Activated effector memory CD4-positive, alpha-beta T cell treated with Interleukin-2 at 50 U/mL for 16 hours (primary cell): Measurements from ENCODE around the gene ABHD16B.

Source experiments
- DNase-seq: peaks from one replicate; pipeline ENCODE4 v3.0.0-alpha.2; 2020

ABHD16B gene

GRCh38 chr20:63881451-63882226 is 20.3 kb downstream of the ABHD16B start:
- DNase-seq: no peak

GRCh38 chr20:63882257-63883200 is 21.2 kb downstream of the ABHD16B start:
- no peak for DNase-seq

GRCh38 chr20:63883201-63883593 is 21.9 kb downstream of the ABHD16B start:
- no peak for DNase-seq

- DNase-seq: no peak
These were observed 23.4 kb downstream of the ABHD16B start for GRCh38 chr20:63884506-63885263.

GRCh38 chr20:63885264-63886053 is 24.2 kb downstream of the ABHD16B start:
- DNase-seq: no peak

- DNase-seq: no peak
These were observed 24.7 kb downstream of the ABHD16B start for GRCh38 chr20:63886054-63886419.

DNA sequence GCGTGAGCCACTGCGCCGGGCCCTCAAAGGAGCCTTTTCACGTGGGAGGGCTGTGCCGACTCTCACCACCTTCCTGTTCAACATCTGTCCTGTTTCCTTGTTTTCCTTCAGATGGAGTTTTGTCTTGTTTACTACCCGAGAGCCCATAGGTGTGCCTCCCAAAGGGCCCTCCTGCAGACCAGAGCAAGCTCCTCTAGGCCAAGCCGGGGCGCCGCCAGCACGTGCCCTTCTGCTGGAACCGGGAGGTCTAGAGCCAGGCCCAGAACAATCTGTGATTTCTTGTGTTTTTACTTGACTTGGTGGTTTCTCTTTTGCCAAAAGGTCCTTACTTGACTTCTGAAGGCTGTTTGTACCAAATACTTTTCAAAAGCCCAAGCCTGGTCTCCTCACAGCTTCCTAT is 25.6 kb downstream of the ABHD16B start:
- DNase-seq: no peak

GRCh38 chr20:63889241-63890200 is 28.2 kb downstream of the ABHD16B start:
- no peak for DNase-seq

- DNase-seq: no peak
These were observed 28.9 kb downstream of the ABHD16B start for GRCh38 chr20:63890201-63890576.

DNA sequence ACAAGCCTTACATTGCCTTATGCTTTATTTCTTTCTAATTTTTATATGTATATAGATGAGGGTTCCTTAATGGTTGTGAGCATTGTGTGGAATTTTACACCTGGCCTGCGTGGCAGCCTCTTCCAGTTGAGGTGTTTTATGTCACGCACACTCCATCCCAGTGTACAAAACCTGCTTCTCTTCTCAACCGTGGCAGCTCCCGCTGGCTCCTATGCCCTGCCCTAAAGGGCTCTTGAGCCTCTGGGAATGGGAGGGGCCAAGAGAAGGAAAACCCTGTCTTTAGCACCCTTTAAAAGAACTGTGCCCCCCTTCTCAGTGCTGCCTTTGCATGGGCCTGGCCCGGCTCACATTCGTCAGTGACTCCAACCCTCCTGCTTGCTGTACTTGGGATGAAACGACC is 29.3 kb downstream of the ABHD16B start:
- no peak for DNase-seq

DNA sequence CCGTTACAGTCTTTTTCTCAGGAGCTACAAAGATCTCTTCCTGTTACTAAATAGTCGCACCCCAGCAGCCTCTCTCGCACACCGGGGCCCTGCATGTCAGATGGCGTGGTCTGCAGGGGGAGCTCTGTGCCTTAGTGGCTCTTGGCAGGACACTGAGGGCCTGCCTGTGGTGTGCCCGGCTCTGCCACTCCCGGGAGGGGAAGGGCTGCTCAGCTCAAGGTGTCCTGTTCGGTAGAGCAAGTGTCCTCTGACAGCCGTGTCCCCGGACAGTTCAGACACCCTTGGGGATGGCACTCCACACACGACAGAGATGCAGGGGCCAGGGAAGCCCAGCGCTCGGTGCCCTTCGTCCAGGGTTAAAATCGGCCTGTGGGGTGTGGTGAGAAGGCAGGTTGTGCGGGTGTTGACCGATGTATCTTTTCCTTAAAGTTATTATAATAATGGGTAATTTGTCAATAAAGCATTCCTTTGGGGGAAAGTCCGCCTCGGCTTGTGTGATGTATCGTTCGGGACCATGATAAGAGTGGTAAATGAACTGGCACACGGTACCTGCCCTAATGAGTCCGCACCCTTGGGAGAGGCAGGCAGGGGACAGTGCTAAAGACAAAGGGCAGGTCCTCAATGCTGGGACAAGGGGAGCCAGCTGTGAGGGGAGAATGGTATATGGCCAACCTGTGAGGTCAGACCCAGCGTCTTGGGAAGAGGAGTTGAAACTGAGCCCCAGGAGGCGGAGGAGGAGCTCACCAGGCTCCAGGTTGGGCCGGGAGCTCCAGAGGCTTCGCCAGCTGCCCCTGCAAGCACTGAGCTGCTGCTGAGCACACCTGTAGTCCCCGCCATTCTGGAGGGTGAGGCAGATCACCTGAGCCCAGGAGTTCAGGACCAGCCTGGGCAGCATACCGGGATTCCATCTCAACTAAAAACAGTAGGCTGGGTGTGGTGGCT is 30.0 kb downstream of the ABHD16B start:
- DNase-seq: no peak

- no peak for DNase-seq
These were observed 31.1 kb downstream of the ABHD16B start for GRCh38 chr20:63892402-63892801.

DNA sequence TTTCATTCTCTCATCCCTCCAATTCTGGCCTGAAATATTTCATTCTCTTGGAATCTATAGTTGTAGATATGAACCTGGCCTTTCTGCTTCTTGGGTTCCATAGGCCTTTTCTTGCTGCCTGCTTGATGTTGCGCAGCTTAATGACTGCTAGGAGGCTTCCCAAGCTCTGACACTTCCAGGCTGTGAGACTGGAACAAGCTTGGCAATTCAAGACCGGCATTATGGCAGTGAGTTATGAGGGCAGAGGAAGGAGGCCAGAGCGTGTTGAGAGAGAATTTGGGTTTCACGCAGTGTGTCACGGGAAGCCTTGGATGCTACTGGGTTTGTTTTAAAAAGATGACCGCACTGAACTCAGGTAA is 32.7 kb downstream of the ABHD16B start:
- DNase-seq: no peak

DNA sequence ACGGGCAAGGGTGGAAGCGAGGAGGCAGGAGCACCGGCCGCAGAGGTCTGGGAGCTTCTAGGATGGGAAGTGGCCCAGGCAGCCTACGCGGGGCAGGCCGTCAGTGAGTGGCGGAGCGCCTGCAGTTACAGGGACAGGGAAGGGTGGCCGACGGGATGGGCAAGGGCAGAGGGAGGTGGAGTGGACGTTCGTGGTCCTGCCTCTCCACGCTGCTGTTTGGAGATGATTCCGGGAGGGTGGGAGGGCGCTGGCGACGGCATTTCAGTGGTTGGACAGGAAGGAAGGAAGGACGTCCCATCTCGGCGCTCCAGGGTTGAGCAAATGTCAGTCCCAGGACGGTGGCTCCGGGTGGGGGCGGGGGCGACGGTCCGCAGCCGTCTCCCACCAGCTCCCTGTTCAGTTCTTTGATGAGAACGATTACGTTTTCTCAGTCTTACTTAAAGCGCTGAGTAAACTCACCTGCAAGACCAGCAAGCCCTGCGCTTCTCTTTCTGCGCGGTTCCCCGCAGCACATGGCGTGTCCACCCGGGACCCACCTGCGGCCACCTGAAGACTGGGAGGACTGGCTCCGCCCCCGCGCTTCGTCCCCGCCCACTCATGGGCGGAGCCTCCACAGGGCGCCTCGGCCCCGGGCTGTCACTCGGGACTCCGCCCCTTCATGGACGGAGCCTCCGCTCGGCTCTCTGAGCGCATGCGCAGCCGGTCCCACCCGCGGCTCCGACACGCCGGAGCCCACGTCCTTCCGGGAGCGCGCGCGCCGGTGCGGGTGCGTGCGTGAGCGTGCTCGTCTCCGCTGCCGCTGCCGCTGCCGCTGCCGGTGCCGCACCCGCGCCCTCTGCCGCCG is 33.3 kb downstream of the ABHD16B start, which contains the start of gene DNAJC5:
DNAJC5 (plus strand) TSS at position 769 of the 844 bp plus-strand sequence. CDS start 33,220 bp downstream, outside the sequence.
- DNase-seq: peak; percentile 95

DNA sequence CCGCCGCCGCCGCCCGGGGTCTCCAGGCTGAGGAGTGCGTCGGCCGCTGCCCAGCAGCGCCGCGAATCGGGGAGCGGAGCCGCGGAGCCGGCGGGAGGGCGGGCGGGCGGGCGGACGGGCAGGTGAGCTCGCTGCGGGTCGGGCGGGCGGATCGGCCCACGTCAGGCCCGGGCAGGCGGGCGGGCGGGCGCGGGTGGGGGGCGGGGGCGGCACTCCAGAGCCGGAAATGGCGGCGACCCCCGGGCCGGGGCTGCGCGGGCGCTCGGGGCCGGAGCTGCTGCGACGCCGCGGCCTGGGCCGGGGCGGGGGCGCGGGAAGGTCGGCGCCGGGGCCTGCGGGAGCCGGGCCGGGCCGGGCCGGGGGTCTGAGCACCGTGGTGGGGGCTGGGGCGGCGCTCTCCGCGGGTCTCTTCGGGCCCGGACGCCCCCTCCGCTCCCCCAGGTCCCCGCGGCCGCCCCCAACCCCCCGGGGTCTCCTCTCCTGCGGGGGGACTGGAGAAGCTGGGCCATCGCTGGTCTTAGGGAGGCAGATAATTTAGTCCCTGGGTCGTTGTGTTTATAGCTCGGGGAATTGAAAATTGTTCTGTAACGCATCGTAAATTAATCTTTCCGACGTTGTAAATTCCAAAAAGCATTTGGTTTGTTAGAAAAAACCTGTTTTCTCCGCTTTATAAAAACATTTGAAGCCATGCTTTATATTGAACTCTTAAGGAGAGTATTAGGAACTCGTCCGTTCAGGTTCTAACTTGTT is 34.1 kb downstream of the ABHD16B start:
- no peak for DNase-seq

DNA sequence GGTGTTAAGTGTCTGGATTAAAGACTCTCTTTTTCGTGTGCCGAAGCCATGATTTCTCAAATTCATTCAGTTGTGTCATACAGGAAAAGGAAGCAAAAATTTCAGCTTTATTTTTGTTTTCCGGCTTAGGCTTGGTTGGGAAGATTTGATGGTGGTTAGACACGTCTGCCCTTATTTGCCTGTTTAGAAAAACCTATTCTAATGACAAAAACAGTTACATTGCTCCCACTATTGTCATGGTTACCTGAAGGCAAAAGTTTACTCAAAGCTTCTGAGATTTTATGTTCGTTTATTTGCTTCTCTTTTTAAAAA is 34.6 kb downstream of the ABHD16B start:
- DNase-seq: no peak

DNA sequence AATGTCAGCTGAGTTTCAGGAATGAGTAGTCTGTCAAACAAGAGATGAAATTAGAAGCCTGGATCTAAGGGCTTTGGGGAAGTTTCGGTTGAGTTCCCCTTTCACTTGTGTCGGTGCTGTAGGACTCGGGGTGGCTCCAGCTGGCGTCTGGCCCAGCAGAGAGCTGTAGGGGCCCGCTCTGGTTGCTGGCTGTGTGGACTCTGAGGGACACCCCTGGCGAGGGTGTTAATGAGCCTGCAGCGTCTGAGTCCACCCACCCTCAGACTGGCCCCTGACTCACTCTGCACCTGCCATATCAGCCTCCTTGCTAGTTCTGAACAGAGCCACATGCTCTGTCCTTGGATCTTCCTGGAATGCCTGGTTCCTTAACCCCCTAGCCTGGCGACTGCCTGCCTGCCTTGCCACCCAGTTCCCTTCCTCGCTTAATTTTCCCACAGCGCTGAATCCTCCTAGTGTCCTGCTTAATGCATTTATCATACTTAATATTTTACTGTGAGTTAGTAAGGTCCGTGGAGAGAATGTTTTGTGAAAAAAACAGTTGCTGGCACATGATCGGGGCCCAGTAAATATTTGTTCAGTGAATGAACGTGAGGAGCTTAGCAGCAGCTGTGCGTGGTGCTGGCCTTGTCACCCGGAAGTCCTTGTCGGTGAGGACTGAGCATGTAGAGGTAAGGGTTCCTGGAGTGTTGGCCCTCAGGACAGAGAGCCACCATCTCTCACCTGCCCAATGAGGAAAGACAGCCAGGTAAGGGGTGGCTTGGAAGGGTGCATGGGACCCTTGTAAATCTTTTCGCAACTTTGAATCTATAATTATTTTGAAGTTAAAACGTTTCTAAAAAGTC is 35.2 kb downstream of the ABHD16B start:
- no peak for DNase-seq
